ENCODE measurements around the gene GNB3. TPM values are rescaled to one million over a fixed set of nuclear protein-coding genes. Genes with fewer than 3 reads are reported as not detected.
"Not testable (repeated sequence)": the region's sequence is repeated elsewhere in the genome, so short reads cannot be mapped to it uniquely, and the experiment has no call there.

The GNB3 gene
- total RNA-seq, 1 experiment from 2014 or later = 8.7 TPM

- H3K36me3 ChIP-seq (ENCODE audit: control insufficient read depth in 1 of 2, insufficient read depth in 2 of 2, low read length in 2 of 2) = peaks cover 34 to 56% of the 10 kb centered on the region in 2 experiments
- H2AFZ ChIP-seq (ENCODE audit: low read depth, low read length, poor library complexity, severe bottlenecking); H3K9me2 ChIP-seq (ENCODE audit: insufficient read depth); H3K27ac ChIP-seq (ENCODE audit: low read depth, low read length); DNase-seq (ENCODE audit: low read depth, low spot score); H3K4me2 ChIP-seq (ENCODE audit: low read length); H3K9me3 ChIP-seq (ENCODE audit: control insufficient read depth in 1 of 2, insufficient read depth in 1 of 2, low read depth in 1 of 2, low read length in 2 of 2); H3K9ac ChIP-seq (ENCODE audit: low read length); H3K4me3 ChIP-seq (replicated peaks in 1 of 2; ENCODE audit: low read depth in 1 of 2, low read length in 2 of 2); CTCF ChIA-PET; ATAC-seq; BruUV-seq (replicated peaks); RAD21 ChIA-PET (ENCODE audit: low non-redundant PET in 1 of 2, low total read pairs in 2 of 2, uncharacterized antibody in 2 of 2, unreplicated experiment in 2 of 2); intact Hi-C loops (cut with micrococcal nuclease); H3K27me3 ChIP-seq (ENCODE audit: insufficient read depth, low read length): not testable (repeated sequence)
- H3K4me1 ChIP-seq (ENCODE audit: control insufficient read depth in 1 of 2, insufficient read depth in 2 of 2, low read length in 2 of 2) = peaks cover 18 to 38% of the 10 kb centered on the region in 2 experiments
- H4K20me1 ChIP-seq (ENCODE audit: insufficient read depth) = peaks cover 12% of the 10 kb centered on the region; the same call in 1 of the 2 replicates
- POLR2A ChIA-PET = interaction anchor here (1.2 to 10.9 kb wide), 6 partner anchors 13 to 331 kb away, joined by 3 to 186 read pairs (median 6); partner anchors contain the start of genes C12orf57, CDCA3, COPS7A and GAPDH
- peaks cover 33% of the 10 kb centered on the region for H3K79me2 ChIP-seq (ENCODE audit: insufficient read depth, low read length)
These were observed 24.6 kb downstream of the GNB3 start for GRCh38 chr12:6865307-6865706.

- ChIA-PET RAD21 (ENCODE audit: low non-redundant PET in 1 of 2, low total read pairs in 2 of 2, uncharacterized antibody in 2 of 2, unreplicated experiment in 2 of 2) (no interaction called here), POLR2A (interaction anchor here (0.6 to 10.9 kb wide), 15 partner anchors 14 to 885 kb away, joined by 3 to 186 read pairs (median 7); partner anchors contain the start of genes C12orf57, CDCA3, COPS7A and MLF2), CTCF (no interaction called here)
- peak overlapping the region; percentile 97 to 99 for H3K4me3 ChIP-seq (replicated peaks in 1 of 2; ENCODE audit: low read depth in 1 of 2, low read length in 2 of 2)
- H3K4me1 ChIP-seq (ENCODE audit: control insufficient read depth in 1 of 2, insufficient read depth in 2 of 2, low read length in 2 of 2) = peaks cover 27 to 48% of the 10 kb centered on the region in 2 experiments
- peak overlapping the region; percentile 52 for H3K27ac ChIP-seq (ENCODE audit: low read depth, low read length)
- BruUV-seq (replicated peaks) = no TSS peak
- no peak for ATAC-seq
- TF ChIP-seq EZH2 (IDR thresholded peaks at IDR 0.05) (no peak), FOSL1 (IDR thresholded peaks at IDR 0.05; ENCODE audit: low read depth) (no peak), EGR1 (IDR thresholded peaks at IDR 0.05; ENCODE audit: low read depth) (no peak), EZH2phosphoT487 (IDR thresholded peaks at IDR 0.05; ENCODE audit: borderline replicate concordance) (no peak)
- H3K4me2 ChIP-seq (ENCODE audit: low read length) = peak overlapping the region; percentile 92
- H3K27me3 ChIP-seq (ENCODE audit: insufficient read depth, low read length) = no peaks in the 10 kb centered on the region
- H3K9me3 ChIP-seq (ENCODE audit: control insufficient read depth in 1 of 2, insufficient read depth in 1 of 2, low read depth in 1 of 2, low read length in 2 of 2) = no peaks in the 10 kb centered on the region
- H4K20me1 ChIP-seq (ENCODE audit: insufficient read depth) = peaks cover 12% of the 10 kb centered on the region; the same call in 1 of the 2 replicates
- peaks cover 43% of the 10 kb centered on the region for H3K79me2 ChIP-seq (ENCODE audit: insufficient read depth, low read length)
- H3K9ac ChIP-seq (ENCODE audit: low read length) = peak overlapping the region; percentile 99
- DNase-seq (ENCODE audit: low read depth, low spot score) = no peak
- no peak overlapping the region for H2AFZ ChIP-seq (ENCODE audit: low read depth, low read length, poor library complexity, severe bottlenecking)
- no peaks in the 10 kb centered on the region for H3K9me2 ChIP-seq (ENCODE audit: insufficient read depth)
- intact Hi-C loops (cut with micrococcal nuclease) = no loop called here
- peaks cover 31 to 56% of the 10 kb centered on the region in 2 experiments; a peak in 3 of 4 replicates for H3K36me3 ChIP-seq (ENCODE audit: control insufficient read depth in 1 of 2, insufficient read depth in 2 of 2, low read length in 2 of 2)
These were observed 25.6 kb downstream of the GNB3 start for GRCh38 chr12:6866163-6866919.

All from HCT116 (cell line).